NT2/D1 (cell line): ENCODE measurements around the gene ANKRD6.

Experiments
- YY1 ChIP-seq: IDR thresholded peaks from 2 replicates; pipeline ENCODE4 v1.6.1; 2011; ENCODE audit not compliant: insufficient read length, insufficient read depth
- ZNF274 ChIP-seq: IDR thresholded peaks from 2 replicates; pipeline ENCODE4 v1.6.1; 2011; ENCODE audit warnings: mild to moderate bottlenecking, low read depth, low read length

- TF ChIP-seq ZNF274 (no peak), YY1 (no peak)
These were observed 74.0 kb downstream of the ANKRD6 start for GRCh38 chr6:89506716-89507617.
